GM19438 (cell line): ENCODE measurements around the gene TMEM255B.
"Not testable (repeated sequence)": the region's sequence is repeated elsewhere in the genome, so short reads cannot be mapped to it uniquely, and the experiment has no call there.

Experiments
- ATAC-seq: cut with Tn5 transposase; IDR thresholded peaks from one replicate; pipeline ENCODE4 v1.9.1; 2021; ENCODE audit warnings: low read depth; ENCODE audit not compliant: unreplicated experiment

Gene TMEM255B

DNA sequence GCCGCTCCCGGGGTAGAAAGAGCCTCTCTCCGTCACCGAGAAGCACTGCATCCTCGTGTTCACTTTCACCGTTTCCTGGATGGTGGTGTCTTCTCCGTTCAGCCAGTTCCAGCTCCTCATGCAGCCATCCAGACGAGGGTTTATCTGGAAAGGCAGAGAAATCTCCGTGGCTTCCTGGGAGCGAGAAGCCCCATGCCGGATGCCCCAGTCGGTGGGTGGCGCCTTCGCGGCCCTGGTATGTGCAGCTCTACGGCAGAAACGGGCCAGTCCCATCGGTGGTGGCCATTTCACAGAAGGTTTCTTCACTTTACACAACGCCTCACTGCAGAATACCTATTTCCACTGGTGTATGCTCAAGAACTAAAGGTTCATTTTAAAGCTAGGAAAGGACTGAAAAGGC, 68.0 kb downstream of the TMEM255B start:
- no peak for ATAC-seq

DNA sequence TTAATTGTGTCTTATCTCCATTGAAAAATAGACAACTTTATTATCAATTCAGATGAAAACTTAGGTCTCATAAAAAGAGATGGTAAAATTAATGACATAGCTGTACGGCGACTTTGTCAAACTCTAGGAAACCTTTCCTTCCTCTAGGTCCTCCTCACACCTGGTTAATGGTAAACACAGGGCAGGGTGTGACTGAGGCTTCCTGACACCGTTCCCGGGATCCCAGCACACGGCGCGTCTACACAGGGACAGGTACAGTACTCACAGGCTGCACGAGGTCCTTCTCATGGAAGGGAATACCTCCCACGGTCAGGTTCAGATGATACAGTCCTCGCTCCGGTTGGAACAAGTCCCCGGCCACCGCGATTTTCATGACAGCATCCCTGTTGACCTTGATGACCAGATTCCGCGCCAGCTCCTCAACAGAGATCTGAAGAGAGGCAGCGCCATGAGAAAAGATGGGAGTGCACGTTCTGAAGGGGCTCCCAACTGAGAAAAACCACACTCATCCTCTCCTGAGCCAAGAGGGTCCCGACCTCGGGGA, 69.3 kb downstream of the TMEM255B start:
- no peak for ATAC-seq

DNA sequence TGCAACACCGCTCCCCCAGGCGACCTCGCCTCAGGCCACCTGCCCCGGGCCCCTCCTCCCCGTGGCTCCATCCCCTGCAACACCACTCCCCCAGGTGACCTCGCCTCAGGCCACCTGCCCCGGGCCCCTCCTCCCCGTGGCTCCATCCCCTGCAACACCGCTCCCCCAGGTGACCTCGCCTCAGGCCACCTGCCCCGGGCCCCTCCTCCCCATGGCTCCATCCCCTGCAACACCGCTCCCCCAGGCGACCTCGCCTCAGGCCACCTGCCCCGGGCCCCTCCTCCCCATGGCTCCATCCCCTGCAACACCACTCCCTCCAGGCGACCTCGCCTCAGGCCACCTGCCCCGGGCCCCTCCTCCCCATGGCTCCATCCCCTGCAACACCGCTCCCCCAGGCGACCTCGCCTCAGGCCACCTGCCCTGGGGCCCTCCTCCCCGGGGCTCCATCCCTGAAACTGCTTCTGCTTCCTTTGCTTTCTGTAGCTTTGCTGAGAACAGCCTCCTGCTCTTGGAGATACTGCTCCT, 71.5 kb downstream of the TMEM255B start:
- not testable (repeated sequence) for ATAC-seq

DNA sequence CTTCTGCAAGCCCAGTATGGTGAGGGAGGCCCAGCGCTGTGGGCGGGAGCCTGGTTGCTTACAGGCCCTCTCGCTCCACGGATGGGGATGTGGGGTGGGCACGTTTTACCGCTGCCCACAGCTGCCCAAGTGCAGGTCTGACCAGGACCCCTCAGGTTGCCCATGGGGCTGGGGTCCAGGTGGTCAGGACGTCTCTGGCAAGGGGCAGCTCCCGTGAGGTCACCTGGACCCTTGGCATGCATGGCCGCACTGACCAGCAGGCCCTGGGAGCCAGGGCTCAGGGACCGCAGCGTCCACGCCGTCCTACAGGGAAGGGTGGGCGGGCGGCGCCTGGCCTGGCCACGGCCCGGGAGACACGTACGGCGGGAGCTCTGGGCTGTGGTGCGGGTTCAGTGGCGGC, 72.0 kb downstream of the TMEM255B start:
- ATAC-seq = no peak

- no peak for ATAC-seq
These were observed 73.2 kb downstream of the TMEM255B start for GRCh38 chr13:113832205-113832604.

DNA sequence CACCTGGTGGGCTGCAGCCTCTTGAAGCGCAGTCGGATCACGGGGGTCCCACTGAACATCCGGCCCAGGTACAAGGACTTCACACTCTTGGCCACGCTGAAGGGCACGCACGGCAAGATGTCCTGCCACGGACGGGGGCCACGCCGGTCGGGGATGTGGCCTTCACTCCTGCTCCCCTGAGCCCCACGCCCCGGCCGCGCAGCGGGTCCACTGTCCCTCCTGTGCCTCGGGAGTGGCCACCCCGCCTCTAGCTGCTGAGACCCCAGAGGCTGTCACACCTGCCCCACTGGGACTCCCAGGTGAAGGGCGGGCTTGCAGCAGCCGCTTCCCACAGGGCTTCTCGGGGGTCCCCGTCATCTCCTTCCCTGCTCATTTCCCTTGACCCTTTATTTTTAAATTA, 73.6 kb downstream of the TMEM255B start:
- ATAC-seq = no peak

DNA sequence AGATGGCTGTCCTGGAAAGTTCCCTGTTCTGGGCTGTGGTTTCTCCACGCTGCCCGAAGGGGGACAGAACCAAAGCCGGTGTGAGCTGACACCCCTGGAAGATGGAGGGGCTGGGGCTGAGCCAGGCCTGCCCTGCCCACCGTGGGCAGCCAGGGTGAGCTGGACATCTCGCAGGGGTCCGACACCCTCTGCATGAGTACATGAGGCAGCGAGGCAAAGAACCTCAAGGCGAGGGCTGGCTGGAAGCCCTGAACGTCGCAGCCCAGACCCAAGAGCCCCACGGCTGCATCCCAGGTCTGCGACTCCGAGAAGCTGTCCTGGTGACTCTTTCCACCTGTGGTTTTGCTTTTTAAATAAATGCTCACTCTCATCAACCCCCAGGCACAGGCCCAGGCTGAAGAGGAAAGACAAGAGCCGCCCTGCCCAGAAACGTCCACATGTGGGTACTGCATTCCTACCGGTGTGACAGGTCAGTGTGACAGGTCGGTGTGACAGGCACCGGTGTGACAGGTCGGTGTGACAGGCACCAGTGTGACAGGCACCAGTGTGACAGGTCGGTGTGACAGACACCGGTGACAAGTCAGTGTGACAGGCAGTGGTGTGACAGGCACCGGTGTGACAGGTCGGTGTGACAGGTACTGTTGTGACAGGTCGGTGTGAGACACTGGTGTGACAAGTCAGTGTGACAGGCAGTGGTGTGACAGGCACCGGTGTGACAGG, 74.2 kb downstream of the TMEM255B start:
- no peak for ATAC-seq

DNA sequence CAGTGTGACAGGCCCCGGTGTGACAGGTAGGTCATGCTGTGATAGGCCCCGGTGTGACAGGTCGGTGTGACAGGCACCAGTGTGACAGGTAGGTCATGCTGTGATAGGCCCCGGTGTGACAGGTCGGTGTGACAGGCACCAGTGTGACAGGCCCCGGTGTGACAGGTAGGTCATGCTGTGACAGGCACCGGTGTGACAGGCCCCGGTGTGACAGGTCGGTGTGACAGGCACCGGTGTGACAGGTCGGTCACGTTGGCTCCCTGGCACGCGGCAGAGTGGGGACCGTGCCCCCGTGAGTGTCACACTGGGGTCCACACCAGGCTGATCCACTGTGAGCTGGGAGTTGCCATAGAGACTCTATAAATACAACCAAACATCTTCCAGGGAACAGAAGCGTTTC, 75.0 kb downstream of the TMEM255B start:
- ATAC-seq = not testable (repeated sequence)

DNA sequence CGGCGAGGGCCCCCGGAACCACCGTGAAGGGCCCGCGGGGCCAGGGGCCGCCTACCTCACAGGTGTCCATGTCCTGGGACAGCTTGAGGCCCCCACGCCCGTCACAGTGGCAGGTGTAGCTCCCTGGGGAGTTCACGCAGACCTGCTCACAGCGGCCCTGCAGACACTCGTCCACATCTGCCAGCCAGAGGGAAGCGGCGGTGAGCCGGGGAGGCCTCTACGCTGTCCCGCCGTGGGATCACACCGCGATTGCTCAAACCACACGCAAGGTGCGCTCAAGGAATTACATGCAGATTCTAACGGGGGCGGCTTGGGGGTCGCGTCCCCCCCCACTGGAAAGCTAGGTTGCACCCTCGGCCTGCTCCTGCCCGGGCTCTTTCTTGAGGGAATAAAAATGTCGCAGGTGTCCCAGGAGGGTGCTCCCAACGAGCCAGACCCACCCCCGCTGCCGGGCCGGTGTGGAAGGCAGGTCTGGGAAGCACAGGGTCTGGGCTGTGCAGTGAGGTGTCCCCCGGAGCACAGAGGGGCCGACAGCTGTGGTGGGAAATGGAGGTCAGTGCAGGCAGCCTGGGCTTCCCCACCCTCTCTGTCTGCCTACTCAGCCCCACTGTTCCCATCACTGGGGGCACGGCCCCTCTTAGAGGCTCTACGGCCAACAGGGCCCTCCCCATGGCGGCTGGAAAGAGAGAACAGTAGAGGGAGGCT, 75.6 kb downstream of the TMEM255B start:
- no peak for ATAC-seq

GRCh38 chr13:113835461-113836270, 76.6 kb downstream of the TMEM255B start:
- no peak for ATAC-seq

DNA sequence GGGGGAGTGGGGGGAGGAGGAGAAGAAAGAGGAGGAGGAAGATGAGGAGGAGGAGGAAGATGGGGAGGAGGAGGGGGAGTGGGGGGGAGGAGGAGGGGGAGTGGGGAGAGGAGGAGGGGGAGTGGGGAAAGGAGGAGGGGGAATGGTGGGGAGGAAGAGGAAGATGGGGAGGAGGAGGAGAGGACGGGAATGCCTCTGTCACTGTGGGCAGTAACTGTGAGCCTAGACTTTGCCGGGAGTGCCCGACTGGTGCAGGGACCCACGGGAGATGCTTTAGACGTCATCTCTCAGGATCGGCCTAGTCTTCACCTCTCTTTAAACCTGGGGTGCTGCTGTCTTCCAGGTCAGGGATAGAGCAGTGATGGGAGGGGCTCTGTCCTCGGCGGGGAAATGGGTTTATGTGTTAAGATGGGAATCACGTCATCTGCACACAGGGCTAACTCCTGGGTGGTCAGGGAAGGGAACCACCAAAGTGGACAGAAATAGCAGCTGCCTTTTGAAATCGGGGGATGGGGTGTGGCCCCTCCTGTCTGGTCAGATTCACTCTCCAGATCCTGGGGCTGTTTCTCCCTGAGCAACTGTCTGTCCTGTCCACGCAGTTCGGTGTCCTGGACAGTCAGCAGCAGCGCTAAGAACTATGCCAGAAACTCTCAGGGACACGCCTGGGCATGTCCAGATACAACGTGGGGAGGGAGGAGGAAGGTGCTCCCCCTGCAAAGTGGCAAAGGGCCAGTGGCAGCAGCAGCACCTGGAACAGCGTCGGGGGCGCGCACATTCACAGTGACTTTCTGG, 77.9 kb downstream of the TMEM255B start:
- no peak for ATAC-seq

GRCh38 chr13:113837560-113838355, 78.7 kb downstream of the TMEM255B start:
- no peak for ATAC-seq

- ATAC-seq = no peak
These were observed 79.7 kb downstream of the TMEM255B start for GRCh38 chr13:113838711-113839201.

GRCh38 chr13:113839536-113840204, 80.6 kb downstream of the TMEM255B start:
- no peak for ATAC-seq

- no peak for ATAC-seq
These were observed 81.7 kb downstream of the TMEM255B start for GRCh38 chr13:113840541-113841352.

GRCh38 chr13:113841353-113841650, 82.3 kb downstream of the TMEM255B start:
- no peak for ATAC-seq

DNA sequence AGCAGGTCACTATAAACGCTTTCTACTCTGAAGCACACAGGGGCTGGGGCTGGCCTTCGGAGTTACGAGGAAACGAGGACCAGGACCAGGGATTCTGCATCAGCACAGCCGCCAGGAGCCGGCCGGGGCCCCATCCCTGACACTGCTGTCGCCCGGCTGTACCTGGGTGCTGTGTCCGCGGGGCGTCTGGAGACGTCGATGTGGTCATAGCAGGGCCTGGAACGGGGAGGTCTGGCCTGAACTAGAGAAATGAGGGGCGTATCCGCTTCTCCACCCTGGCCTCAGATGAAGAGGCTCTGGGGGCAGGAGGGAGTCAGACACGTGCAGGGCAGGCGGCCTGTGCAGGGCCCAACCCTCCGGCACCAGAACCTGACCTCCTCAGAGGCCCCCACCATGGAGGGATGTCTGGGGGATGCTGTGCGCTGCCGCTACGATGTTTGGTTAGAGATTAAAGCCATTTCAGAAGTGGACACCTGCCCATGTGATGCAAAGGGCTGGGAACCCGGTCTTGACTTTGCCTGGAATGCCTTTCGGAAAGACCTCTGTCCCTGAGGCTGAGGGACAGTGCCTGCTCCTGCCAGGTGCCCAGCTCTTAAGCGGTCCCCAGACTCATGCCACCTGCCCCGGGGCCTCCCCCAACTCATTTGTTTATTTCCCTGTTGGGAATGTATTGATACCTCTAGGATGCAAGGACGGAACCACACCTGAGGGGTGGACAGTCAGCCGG, 83.5 kb downstream of the TMEM255B start:
- no peak for ATAC-seq
